H9 (cell line): ENCODE measurements around the gene ZNF688. TPM values are rescaled to one million over a fixed set of nuclear protein-coding genes. Genes with fewer than 3 reads are reported as not detected.

Experiments used
- DNase-seq: peaks from one replicate; pipeline ENCODE4 v3.0.0-alpha.2; 2017
- H2AFZ ChIP-seq: one replicate; pipeline ENCODE4 v1.6.1; 2013; ENCODE audit warnings: mild to moderate bottlenecking, low read length, control low read depth, moderate library complexity
- H2AK5ac ChIP-seq: 2 replicates; pipeline ENCODE4 v1.6.1; 2013; ENCODE audit warnings: low read length, control low read depth, mixed read lengths; ENCODE audit not compliant: insufficient read length
- H2BK120ac ChIP-seq: one replicate; pipeline ENCODE4 v1.6.1; 2013; ENCODE audit warnings: low read depth, mild to moderate bottlenecking, low read length, control low read depth, inconsistent platforms; ENCODE audit not compliant: poor library complexity, severe bottlenecking
- H2BK12ac ChIP-seq: 2 replicates; pipeline ENCODE4 v1.6.1; 2013; ENCODE audit warnings: low read length, control low read depth, mixed read lengths, low read depth; ENCODE audit not compliant: insufficient read length
- H2BK15ac ChIP-seq: 2 replicates; pipeline ENCODE4 v1.6.1; 2013; ENCODE audit warnings: low read depth, low read length, control low read depth
- H2BK20ac ChIP-seq: one replicate; pipeline ENCODE4 v1.6.1; 2013; ENCODE audit warnings: low read depth, mild to moderate bottlenecking, low read length, control low read depth, inconsistent platforms; ENCODE audit not compliant: poor library complexity, severe bottlenecking
- H2BK5ac ChIP-seq: 2 replicates; pipeline ENCODE4 v1.6.1; 2013; ENCODE audit warnings: low read length, control low read depth, mixed read lengths; ENCODE audit not compliant: insufficient read length
- H3K14ac ChIP-seq: 2 replicates; pipeline ENCODE4 v1.6.1; 2013; ENCODE audit warnings: low read length, control low read depth; ENCODE audit not compliant: insufficient read depth
- H3K18ac ChIP-seq: 2 replicates; pipeline ENCODE4 v1.6.1; 2013; ENCODE audit warnings: low read depth, mild to moderate bottlenecking, mixed read lengths, low read length, control low read depth; ENCODE audit not compliant: insufficient read length
- H3K23ac ChIP-seq: 2 replicates; pipeline ENCODE4 v1.6.1; 2013; ENCODE audit warnings: low read length, control low read depth, mixed read lengths, low read depth; ENCODE audit not compliant: insufficient read length
- H3K23me2 ChIP-seq: 2 replicates; pipeline ENCODE4 v1.6.1; 2013; ENCODE audit warnings: low read depth, mild to moderate bottlenecking, mixed read lengths, low read length, control low read depth; ENCODE audit not compliant: insufficient read length, poor library complexity, severe bottlenecking
- H3K27ac ChIP-seq: 2 replicates; pipeline ENCODE4 v1.5.1; 2013; ENCODE audit warnings: low read length, control low read depth, mixed read lengths, low read depth; ENCODE audit not compliant: insufficient read length
- H3K27me3 ChIP-seq: 2 replicates; pipeline ENCODE4 v1.6.1; 2013; ENCODE audit warnings: low read length, control low read depth, inconsistent platforms; ENCODE audit not compliant: insufficient read depth
- H3K4ac ChIP-seq: 2 replicates; pipeline ENCODE4 v1.6.1; 2013; ENCODE audit warnings: low read depth, mild to moderate bottlenecking, control low read depth, inconsistent platforms, low read length, moderate library complexity
- H3K4me1 ChIP-seq: 2 replicates; pipeline ENCODE4 v1.6.1; 2013; ENCODE audit warnings: low read length, control low read depth, inconsistent platforms; ENCODE audit not compliant: insufficient read depth
- H3K4me2 ChIP-seq: 2 replicates; pipeline ENCODE4 v1.6.1; 2013; ENCODE audit warnings: low read length, control low read depth, mixed read lengths; ENCODE audit not compliant: insufficient read length, insufficient read depth
- H3K56ac ChIP-seq: 2 replicates; pipeline ENCODE4 v1.6.1; 2013; ENCODE audit warnings: low read depth, mild to moderate bottlenecking, mixed read lengths, low read length, control low read depth; ENCODE audit not compliant: insufficient read length
- H3K79me1 ChIP-seq: 2 replicates; pipeline ENCODE4 v1.6.1; 2013; ENCODE audit warnings: low read depth, mild to moderate bottlenecking, moderate library complexity, low read length, control low read depth, inconsistent platforms; ENCODE audit not compliant: insufficient read depth, poor library complexity, severe bottlenecking
- H3K79me2 ChIP-seq: 2 replicates; pipeline ENCODE4 v1.6.1; 2013; ENCODE audit warnings: low read length, control low read depth, inconsistent platforms; ENCODE audit not compliant: insufficient read depth
- H3K9ac ChIP-seq: 2 replicates; pipeline ENCODE4 v1.6.1; 2013; ENCODE audit warnings: low read length, control low read depth, mixed read lengths; ENCODE audit not compliant: insufficient read length; ENCODE audit errors: extremely low read depth
- H3K9me3 ChIP-seq: one replicate; pipeline ENCODE4 v1.6.1; 2013; ENCODE audit warnings: low read depth, low read length, inconsistent platforms; ENCODE audit not compliant: control insufficient read depth
- H3T11ph ChIP-seq: one replicate; pipeline ENCODE4 v1.6.1; 2013; ENCODE audit warnings: mild to moderate bottlenecking, low read length, control low read depth, inconsistent platforms
- H4K20me1 ChIP-seq: one replicate; pipeline ENCODE4 v1.6.1; 2013; ENCODE audit not compliant: control insufficient read depth, insufficient read length, insufficient read depth
- H4K5ac ChIP-seq: 2 replicates; pipeline ENCODE4 v1.6.1; 2013; ENCODE audit warnings: low read depth, mild to moderate bottlenecking, mixed read lengths, low read length, control low read depth; ENCODE audit not compliant: insufficient read length
- H4K8ac ChIP-seq: replicated peaks from 2 replicates; pipeline ENCODE4 v1.6.1; 2013; ENCODE audit warnings: low read length, control low read depth, mixed read lengths, low read depth; ENCODE audit not compliant: insufficient read length
- H4K91ac ChIP-seq: 2 replicates; pipeline ENCODE4 v1.6.1; 2013; ENCODE audit warnings: low read depth, mild to moderate bottlenecking, moderate library complexity, mixed read lengths, low read length, control low read depth; ENCODE audit not compliant: insufficient read length
- H3K27ac Mint-ChIP-seq, 3 experiments: 2 replicates in 2 of 3; 3 replicates in 1 of 3; pipeline ENCODE4 v1.8.0; 2020 to 2021; ENCODE audit warnings: mixed read lengths in 3 of 3, mild to moderate bottlenecking in 1 of 3, moderate library complexity in 1 of 3
- H3K27me3 Mint-ChIP-seq: 2 replicates; pipeline ENCODE4 v1.8.0; 2021; ENCODE audit warnings: low read depth, mild to moderate bottlenecking, moderate library complexity, mixed read lengths
- H3K36me3 Mint-ChIP-seq, 3 experiments: 2 replicates in 2 of 3; 3 replicates in 1 of 3; pipeline ENCODE4 v1.8.0; 2020 to 2021; ENCODE audit warnings: low read depth in 3 of 3, mixed read lengths in 3 of 3; ENCODE audit not compliant: insufficient read depth in 1 of 3
- H3K4me1 Mint-ChIP-seq, 2 experiments: 2 replicates each; pipeline ENCODE4 v1.8.0; 2020; ENCODE audit warnings: mixed read lengths in 2 of 2
- H3K4me3 Mint-ChIP-seq, 2 experiments: 2 replicates in 1 of 2; 3 replicates in 1 of 2; pipeline ENCODE4 v1.8.0; 2020 to 2021; ENCODE audit warnings: mild to moderate bottlenecking in 2 of 2, mixed read lengths in 2 of 2, moderate library complexity in 1 of 2
- H3K9me3 Mint-ChIP-seq, 2 experiments: 2 replicates in 1 of 2; 3 replicates in 1 of 2; pipeline ENCODE4 v1.8.0; 2020; ENCODE audit warnings: mild to moderate bottlenecking in 2 of 2, mixed read lengths in 2 of 2, moderate library complexity in 1 of 2
- WGBS: extraction: QIAGEN DNeasy Blood & Tissue Kit; methylation state at CpG from one replicate; pipeline ENCODE4 v1.1.7; 2013; ENCODE audit warnings: missing lambda C conversion rate, low lambda C conversion rate, mixed read lengths; ENCODE audit not compliant: insufficient read length; ENCODE audit errors: extremely low coverage; 5-methylcytosine and 5-hydroxymethylcytosine counted together
- total RNA-seq: library from RNA; stranded (reverse); gene quantifications from 2 replicates; pipeline ENCODE4 v1.2.1, GENCODE V29; 2021
- TF ChIP-seq, protein P1 (sequence below): fragments of 200-600 bp; sonication (generic); conservative IDR thresholded peaks from 3 replicates; pipeline ENCODE4 v1.8.0; 2021; ENCODE audit warnings: antibody characterized with exemption, mild to moderate bottlenecking

ZNF688 gene
- total RNA-seq, 1 experiment from 2014 or later, result 4.5 TPM

DNA sequence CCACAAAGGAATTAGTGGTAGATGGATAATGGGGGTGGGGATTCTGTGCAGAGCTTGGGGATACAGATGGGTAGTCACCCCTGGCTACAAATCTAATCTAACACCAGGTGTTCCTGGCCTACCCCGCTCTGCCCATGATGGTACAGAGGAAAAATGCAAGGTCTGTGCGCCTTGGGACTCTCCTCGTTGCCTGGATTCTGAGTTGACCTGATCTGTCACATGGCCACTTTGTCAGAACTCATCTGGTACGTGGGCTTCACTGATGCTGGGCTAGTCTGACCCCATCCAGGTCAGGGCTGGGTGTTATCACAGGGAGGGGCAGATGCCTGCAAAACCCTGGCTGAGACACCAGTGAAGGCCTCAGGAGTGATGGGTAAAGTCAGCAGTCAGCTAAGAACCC lies 18.6 kb downstream of the ZNF688 start:
- Histone ChIP-seq H3K79me1 (no peaks in the 10 kb centered on the region), H3K18ac (no peak overlapping the region), H3K23me2 (peaks cover 4% of the 10 kb centered on the region), H2BK12ac (no peak overlapping the region), H3K56ac (no peak overlapping the region), H2BK5ac (no peak overlapping the region), H3K79me2 (no peaks in the 10 kb centered on the region), H3K4me1 (peaks cover 3% of the 10 kb centered on the region; the same call in 1 of the 2 replicates), H2BK15ac (no peak overlapping the region), H3K23ac (no peak overlapping the region), H3K4ac (no peak overlapping the region), H2BK120ac (no peak overlapping the region), H3K14ac (no peak overlapping the region), H4K91ac (no peak overlapping the region), H4K5ac (no peak overlapping the region), H3K27me3 (no peaks in the 10 kb centered on the region), H3T11ph (no peak overlapping the region), H4K20me1 (no peaks in the 10 kb centered on the region), H3K9me3 (no peaks in the 10 kb centered on the region), H3K4me2 (no peak overlapping the region), H2AK5ac (no peak overlapping the region), H4K8ac (no peak overlapping the region), H3K9ac (no peak overlapping the region), H2BK20ac (no peak overlapping the region), H3K27ac (no peak overlapping the region), H2AFZ (no peak overlapping the region)
- peaks cover 0 to 3% of the 10 kb centered on the region in 2 experiments; a peak in 1 of 5 replicates for H3K9me3 Mint-ChIP-seq
- no CpG with 5 or more reads among the region's 4 CpGs for WGBS
- peaks cover 22 to 30% of the 10 kb centered on the region in 2 experiments for H3K4me1 Mint-ChIP-seq
- H3K27me3 Mint-ChIP-seq, result peaks cover under 1% of the 10 kb centered on the region; the same call in 1 of the 2 replicates
- DNase-seq, result no peak
- no peak overlapping the region for H3K4me3 Mint-ChIP-seq
- TF ChIP-seq, protein P1, sequence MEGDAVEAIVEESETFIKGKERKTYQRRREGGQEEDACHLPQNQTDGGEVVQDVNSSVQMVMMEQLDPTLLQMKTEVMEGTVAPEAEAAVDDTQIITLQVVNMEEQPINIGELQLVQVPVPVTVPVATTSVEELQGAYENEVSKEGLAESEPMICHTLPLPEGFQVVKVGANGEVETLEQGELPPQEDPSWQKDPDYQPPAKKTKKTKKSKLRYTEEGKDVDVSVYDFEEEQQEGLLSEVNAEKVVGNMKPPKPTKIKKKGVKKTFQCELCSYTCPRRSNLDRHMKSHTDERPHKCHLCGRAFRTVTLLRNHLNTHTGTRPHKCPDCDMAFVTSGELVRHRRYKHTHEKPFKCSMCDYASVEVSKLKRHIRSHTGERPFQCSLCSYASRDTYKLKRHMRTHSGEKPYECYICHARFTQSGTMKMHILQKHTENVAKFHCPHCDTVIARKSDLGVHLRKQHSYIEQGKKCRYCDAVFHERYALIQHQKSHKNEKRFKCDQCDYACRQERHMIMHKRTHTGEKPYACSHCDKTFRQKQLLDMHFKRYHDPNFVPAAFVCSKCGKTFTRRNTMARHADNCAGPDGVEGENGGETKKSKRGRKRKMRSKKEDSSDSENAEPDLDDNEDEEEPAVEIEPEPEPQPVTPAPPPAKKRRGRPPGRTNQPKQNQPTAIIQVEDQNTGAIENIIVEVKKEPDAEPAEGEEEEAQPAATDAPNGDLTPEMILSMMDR, result no peak
- peaks cover 5 to 32% (median 30%) of the 10 kb centered on the region in 3 experiments for H3K36me3 Mint-ChIP-seq
- peak overlapping the region in 1 of 3 experiments; percentile 55; a peak in 1 of 7 replicates for H3K27ac Mint-ChIP-seq
